Fibroblast of the aortic adventitia (primary cell): Measurements from ENCODE around the gene RBBP8NL. TPM values are rescaled to one million over a fixed set of nuclear protein-coding genes. Genes with fewer than 3 reads are reported as not detected.
A peak's percentile ranks its signal among the peaks of the same experiment; 100 is the strongest.

ENCODE experiments used
- DNase-seq: peaks from one replicate; pipeline ENCODE4 v3.0.0-alpha.2; 2010; ENCODE audit warnings: low read depth
- H3K4me3 ChIP-seq: 2 replicates; pipeline ENCODE4 v1.5.1; 2011; ENCODE audit warnings: low read depth, mild to moderate bottlenecking, control low read depth, low read length, moderate library complexity
- CTCF ChIP-seq: IDR thresholded peaks from 2 replicates; pipeline ENCODE4 v1.5.1; 2011; ENCODE audit warnings: mild to moderate bottlenecking, low read length, control low read depth, inconsistent platforms; ENCODE audit not compliant: insufficient read depth
- total RNA-seq: library from RNA; depleted of rRNA; stranded (reverse); fragments of >200 nt; gene quantifications from 2 replicates; pipeline ENCODE4 v1.2.3, GENCODE V29; 2012; ENCODE audit warnings: low replicate concordance

RBBP8NL gene
- total RNA-seq, 1 donor, result not detected

- no peak for TF ChIP-seq CTCF
- no peak for DNase-seq
- no peak overlapping the region for H3K4me3 ChIP-seq
These were observed 55.7 kb downstream of the RBBP8NL start for GRCh38 chr20:62371588-62372041.

GRCh38 chr20:62370807-62371587 lies 56.3 kb downstream of the RBBP8NL start:
- no peak for DNase-seq
- TF ChIP-seq CTCF, result no peak
- no peak overlapping the region for H3K4me3 ChIP-seq

DNA sequence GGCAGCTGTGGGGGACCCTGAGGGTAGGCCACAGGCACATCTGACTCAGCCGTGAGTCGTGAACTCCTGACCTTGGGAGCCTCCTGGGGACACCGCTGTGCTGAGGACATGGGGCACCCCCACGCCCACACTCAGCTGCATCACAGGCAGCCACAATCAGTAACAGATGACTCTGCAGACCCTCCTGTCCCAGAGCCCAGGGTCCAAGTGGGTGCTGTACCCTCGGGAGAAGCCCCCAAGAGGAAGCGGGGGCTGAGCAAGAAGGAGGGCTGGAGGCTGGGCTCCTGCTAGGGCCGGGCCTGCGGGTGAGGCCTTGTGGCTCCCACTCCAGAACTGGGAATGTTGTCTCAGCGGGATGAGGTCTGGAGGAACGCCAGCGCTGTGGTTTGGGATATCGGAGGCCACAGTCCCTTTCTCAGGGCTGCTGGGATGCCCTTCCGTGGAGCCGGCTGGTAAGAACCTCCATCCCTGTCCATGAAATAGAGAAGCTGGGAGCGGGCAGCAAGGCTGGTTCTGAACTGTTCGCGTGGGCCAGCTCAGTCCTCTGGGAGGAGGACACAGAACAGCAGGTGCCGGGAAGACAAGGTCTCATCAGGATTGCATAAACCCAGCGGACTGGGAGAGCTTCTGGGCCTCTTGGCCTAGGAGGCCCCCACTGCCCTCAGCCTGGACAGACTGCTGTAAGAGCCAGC lies 57.1 kb downstream of the RBBP8NL start:
- no peak overlapping the region for H3K4me3 ChIP-seq
- no peak for TF ChIP-seq CTCF
- peak; percentile 83 for DNase-seq

DNA sequence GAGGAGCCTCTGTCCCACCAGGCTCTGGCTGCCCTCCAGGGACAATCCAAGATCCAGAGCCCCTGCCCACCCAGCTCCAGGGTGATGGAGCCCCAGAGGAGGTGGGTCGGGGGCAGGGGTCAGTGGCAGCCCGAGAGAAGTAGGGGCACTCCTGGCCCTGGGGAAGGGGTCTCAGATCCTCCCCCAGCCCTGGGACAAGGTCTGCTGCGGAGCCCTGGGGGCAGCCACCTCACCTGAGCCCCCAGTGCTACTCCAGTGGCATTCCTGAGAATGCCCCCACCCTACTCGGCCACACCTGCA lies 57.6 kb downstream of the RBBP8NL start:
- no peak for DNase-seq
- TF ChIP-seq CTCF, result no peak
- no peak overlapping the region for H3K4me3 ChIP-seq

DNA sequence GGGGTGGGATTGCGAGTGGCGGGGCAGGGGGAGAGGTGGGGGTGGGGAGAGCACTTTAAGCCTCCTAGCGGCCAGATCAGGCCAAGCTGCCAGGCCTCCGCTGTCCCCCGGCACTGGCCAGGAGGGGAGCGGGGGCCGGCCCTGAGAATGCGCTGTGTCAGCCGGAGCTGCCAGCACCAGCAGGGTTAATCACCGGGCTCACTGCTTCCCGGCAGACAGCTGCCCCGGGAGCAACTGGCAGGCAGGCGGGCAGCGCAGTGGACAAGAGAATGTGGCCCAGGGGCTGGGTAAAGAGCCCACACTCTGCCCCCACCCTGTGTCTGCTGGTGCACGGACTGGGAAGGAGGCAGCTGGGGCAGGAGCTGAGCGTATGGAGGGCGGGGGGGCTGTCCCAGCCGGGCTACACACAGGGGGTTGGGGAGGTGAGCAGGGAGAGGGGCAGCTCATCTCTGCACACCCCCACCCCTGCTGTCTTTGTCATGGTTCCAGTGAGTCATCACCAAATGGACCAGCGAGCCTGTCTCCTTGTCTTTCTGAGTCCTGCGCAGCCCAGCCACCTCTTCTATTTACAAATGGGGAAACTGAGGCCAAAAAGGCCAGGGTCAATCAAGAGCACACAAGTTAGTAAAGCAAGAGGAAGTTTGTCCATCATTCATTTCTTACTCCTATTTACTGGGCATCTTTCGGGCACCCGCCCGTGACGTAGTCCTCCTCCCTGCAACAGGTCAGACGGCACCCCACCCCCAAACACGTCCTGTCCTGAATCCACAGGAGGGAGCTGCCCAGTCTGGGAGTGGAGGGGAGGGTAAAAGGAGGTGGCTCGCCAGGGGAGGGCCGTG lies 58.1 kb downstream of the RBBP8NL start:
- no peak for DNase-seq
- TF ChIP-seq CTCF, result peak; percentile 47
- H3K4me3 ChIP-seq, result no peak overlapping the region

DNA sequence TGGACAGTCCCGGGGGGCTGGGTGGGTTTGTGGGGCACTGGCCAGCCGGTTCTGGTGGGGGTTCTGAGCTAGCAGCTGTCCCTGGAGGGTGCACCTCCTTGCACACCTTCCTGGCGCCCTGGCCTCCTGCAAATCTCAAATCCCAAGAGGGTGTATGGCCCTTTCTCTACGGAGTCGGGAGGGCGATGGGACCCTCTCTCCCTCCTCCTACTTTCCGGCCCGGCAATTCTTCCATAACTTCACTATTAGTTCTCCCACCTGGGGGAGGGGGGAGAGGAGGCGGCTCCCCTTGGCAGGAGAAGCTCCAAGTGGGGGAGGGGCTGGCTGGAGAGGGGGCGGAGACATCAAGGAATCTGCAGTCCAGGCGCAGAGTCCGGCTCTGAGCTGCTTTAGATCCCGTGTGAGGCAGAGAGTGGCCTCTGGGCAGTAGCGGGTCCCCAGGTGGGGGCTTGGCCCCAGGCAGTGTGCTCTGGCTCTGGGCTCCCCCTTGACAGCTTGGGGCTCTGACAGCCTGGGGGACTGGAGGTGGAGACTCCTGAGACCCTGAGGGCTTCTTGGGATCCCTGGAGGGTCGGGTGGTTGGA lies 58.9 kb downstream of the RBBP8NL start:
- TF ChIP-seq CTCF, result no peak
- peak; percentile 36 for DNase-seq
- no peak overlapping the region for H3K4me3 ChIP-seq
